Measurements from ENCODE around the gene PIK3R3. TPM values are rescaled to one million over a fixed set of nuclear protein-coding genes. Genes with fewer than 3 reads are reported as not detected.

Gene PIK3R3
- total RNA-seq, 1 experiment from 2014 or later = 17.4 TPM

DNA sequence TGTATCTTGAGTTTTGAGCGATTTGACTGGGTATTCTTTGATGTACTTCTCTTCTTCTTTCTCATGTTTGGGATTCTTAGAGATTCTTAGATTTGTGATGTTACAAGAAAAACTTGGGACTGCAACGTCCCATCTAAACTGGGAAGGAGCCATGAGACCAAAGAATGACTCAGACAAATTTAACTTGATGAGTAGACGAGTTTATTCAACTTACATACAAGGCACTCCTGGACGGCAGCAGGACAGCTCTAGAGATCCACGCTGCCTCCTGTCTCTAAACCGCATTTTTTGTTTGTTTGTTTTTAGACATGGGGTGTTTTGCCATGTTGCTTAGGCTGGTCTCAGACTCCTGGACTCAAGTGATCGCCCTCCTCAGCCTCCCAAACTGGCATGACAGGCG lies 137.1 kb downstream of the PIK3R3 start:
- Mint-ChIP-seq H3K4me1 (ENCODE audit: low read depth, unreplicated experiment) (no peaks in the 10 kb centered on the region), H3K27me3 (ENCODE audit: unreplicated experiment) (no peaks in the 10 kb centered on the region), H3K9me3 (ENCODE audit: low read depth, unreplicated experiment) (peaks cover 3% of the 10 kb centered on the region), H3K36me3 (ENCODE audit: insufficient read depth, unreplicated experiment) (no peaks in the 10 kb centered on the region), H3K4me3 (ENCODE audit: low read depth, unreplicated experiment) (no peak overlapping the region), H3K27ac (ENCODE audit: unreplicated experiment) (no peak overlapping the region)
- no peak for DNase-seq
- intact Hi-C loops (cut with micrococcal nuclease; ENCODE audit: unreplicated experiment) = no loop called here
- CTCF ChIA-PET = no interaction called here
- BruUV-seq (replicated peaks) = no TSS peak
- TF ChIP-seq, protein P1, sequence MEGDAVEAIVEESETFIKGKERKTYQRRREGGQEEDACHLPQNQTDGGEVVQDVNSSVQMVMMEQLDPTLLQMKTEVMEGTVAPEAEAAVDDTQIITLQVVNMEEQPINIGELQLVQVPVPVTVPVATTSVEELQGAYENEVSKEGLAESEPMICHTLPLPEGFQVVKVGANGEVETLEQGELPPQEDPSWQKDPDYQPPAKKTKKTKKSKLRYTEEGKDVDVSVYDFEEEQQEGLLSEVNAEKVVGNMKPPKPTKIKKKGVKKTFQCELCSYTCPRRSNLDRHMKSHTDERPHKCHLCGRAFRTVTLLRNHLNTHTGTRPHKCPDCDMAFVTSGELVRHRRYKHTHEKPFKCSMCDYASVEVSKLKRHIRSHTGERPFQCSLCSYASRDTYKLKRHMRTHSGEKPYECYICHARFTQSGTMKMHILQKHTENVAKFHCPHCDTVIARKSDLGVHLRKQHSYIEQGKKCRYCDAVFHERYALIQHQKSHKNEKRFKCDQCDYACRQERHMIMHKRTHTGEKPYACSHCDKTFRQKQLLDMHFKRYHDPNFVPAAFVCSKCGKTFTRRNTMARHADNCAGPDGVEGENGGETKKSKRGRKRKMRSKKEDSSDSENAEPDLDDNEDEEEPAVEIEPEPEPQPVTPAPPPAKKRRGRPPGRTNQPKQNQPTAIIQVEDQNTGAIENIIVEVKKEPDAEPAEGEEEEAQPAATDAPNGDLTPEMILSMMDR (IDR thresholded peaks at IDR 0.05; ENCODE audit: unreplicated experiment) = no peak

DNA sequence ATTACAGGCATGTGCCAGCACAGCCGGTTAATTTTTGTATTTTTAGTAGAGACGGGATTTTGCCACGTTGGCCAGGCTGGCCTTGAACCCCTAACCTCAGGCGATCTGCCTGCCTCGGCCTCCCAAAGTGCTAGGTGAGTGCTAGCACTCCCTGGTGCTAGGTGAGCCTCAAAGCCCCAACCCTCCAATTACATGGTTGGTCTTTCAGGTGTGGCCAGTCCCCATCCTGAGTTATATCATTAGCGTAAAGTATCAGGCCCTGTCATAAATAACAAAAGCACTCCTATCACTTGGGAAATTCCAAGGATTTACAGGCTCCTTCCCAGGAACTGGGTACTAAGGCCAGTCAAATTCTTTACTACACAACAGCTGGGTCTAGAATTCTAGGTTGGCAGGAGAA lies 138.0 kb downstream of the PIK3R3 start:
- DNase-seq = no peak
- H3K36me3 Mint-ChIP-seq (ENCODE audit: insufficient read depth, unreplicated experiment) = no peaks in the 10 kb centered on the region
- no peaks in the 10 kb centered on the region for H3K27me3 Mint-ChIP-seq (ENCODE audit: unreplicated experiment)
- peaks cover 3% of the 10 kb centered on the region for H3K9me3 Mint-ChIP-seq (ENCODE audit: low read depth, unreplicated experiment)
- CTCF ChIA-PET = no interaction called here
- H3K27ac Mint-ChIP-seq (ENCODE audit: unreplicated experiment) = no peak overlapping the region
- no peak overlapping the region for H3K4me3 Mint-ChIP-seq (ENCODE audit: low read depth, unreplicated experiment)
- TF ChIP-seq, protein P1 (IDR thresholded peaks at IDR 0.05; ENCODE audit: unreplicated experiment) = no peak
- no peaks in the 10 kb centered on the region for H3K4me1 Mint-ChIP-seq (ENCODE audit: low read depth, unreplicated experiment)
- intact Hi-C loops (cut with micrococcal nuclease; ENCODE audit: unreplicated experiment) = no loop called here
- no TSS peak for BruUV-seq (replicated peaks)

Other genes starting within 250 kb of the PIK3R3 start
- gene TSPAN1, start 42.5 kb upstream of the PIK3R3 start, total RNA-seq (2022) = 46.2 and 94.8 TPM in 2 replicates
- not detected in 2 replicates for gene P3R3URF, start 43.9 kb upstream of the PIK3R3 start, total RNA-seq (2022)
- gene POMGNT1, start 65.8 kb upstream of the PIK3R3 start, total RNA-seq (2022) = 62.0 and 74.5 TPM in 2 replicates
- gene LURAP1, start 70.7 kb upstream of the PIK3R3 start, total RNA-seq (2022) = not detected in 2 replicates
- gene RAD54L, start 115.1 kb upstream of the PIK3R3 start, total RNA-seq (2022) = 22.5 and 25.2 TPM in 2 replicates
- 47.5 and 48.8 TPM in 2 replicates for gene LRRC41, start 171.0 kb upstream of the PIK3R3 start, total RNA-seq (2022)
- 410 and 460 TPM in 2 replicates for gene UQCRH, start 171.1 kb upstream of the PIK3R3 start, total RNA-seq (2022)
- gene NSUN4, start 208.2 kb upstream of the PIK3R3 start, total RNA-seq (2022) = 38.7 and 42.5 TPM in 2 replicates

All from Calu3 (cell line).